ENCODE measurements around the gene HEATR3.

DNA sequence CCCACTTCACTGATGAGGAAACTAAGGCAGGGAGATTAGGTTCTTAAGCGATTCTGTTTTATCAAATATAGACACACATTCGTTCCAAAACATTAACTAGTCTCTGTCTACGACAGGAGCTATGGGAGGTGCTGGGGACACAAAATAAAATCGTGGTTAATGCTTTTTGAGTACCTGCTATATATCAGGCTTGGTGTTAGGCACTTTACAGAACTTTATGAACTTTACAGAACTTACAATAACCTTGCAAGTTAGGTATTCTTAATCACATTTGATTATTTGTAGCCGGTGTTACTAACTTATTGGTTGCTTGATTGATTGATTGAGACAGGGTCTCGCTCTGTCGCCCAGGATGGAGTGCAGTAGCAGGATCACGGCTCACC, 538 bp upstream of the HEATR3 start:
- no peak for TF ChIP-seq CREB1 (CRISPR knock-in tag; IDR thresholded peaks at IDR 0.05)
- TF ChIP-seq, protein P1, sequence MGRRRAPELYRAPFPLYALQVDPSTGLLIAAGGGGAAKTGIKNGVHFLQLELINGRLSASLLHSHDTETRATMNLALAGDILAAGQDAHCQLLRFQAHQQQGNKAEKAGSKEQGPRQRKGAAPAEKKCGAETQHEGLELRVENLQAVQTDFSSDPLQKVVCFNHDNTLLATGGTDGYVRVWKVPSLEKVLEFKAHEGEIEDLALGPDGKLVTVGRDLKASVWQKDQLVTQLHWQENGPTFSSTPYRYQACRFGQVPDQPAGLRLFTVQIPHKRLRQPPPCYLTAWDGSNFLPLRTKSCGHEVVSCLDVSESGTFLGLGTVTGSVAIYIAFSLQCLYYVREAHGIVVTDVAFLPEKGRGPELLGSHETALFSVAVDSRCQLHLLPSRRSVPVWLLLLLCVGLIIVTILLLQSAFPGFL (CRISPR knock-in tag; IDR thresholded peaks at IDR 0.05; ENCODE audit: borderline replicate concordance): no peak
- TF ChIP-seq ETV6 (CRISPR knock-in tag; IDR thresholded peaks at IDR 0.05): no peak
- TF ChIP-seq CREM (CRISPR knock-in tag; IDR thresholded peaks at IDR 0.05): no peak
- TF ChIP-seq, protein P2, sequence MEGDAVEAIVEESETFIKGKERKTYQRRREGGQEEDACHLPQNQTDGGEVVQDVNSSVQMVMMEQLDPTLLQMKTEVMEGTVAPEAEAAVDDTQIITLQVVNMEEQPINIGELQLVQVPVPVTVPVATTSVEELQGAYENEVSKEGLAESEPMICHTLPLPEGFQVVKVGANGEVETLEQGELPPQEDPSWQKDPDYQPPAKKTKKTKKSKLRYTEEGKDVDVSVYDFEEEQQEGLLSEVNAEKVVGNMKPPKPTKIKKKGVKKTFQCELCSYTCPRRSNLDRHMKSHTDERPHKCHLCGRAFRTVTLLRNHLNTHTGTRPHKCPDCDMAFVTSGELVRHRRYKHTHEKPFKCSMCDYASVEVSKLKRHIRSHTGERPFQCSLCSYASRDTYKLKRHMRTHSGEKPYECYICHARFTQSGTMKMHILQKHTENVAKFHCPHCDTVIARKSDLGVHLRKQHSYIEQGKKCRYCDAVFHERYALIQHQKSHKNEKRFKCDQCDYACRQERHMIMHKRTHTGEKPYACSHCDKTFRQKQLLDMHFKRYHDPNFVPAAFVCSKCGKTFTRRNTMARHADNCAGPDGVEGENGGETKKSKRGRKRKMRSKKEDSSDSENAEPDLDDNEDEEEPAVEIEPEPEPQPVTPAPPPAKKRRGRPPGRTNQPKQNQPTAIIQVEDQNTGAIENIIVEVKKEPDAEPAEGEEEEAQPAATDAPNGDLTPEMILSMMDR (IDR thresholded peaks at IDR 0.05): no peak
- TF ChIP-seq RELA (CRISPR knock-in tag; IDR thresholded peaks at IDR 0.05; ENCODE audit: borderline replicate concordance): no peak
- TF ChIP-seq, protein P3, sequence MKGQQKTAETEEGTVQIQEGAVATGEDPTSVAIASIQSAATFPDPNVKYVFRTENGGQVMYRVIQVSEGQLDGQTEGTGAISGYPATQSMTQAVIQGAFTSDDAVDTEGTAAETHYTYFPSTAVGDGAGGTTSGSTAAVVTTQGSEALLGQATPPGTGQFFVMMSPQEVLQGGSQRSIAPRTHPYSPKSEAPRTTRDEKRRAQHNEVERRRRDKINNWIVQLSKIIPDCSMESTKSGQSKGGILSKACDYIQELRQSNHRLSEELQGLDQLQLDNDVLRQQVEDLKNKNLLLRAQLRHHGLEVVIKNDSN (CRISPR knock-in tag; IDR thresholded peaks at IDR 0.05): no peak
- TF ChIP-seq CBFB (CRISPR knock-in tag; IDR thresholded peaks at IDR 0.05; ENCODE audit: low read depth): no peak
- TF ChIP-seq TP53 (CRISPR knock-in tag; IDR thresholded peaks at IDR 0.05): no peak
- no peak for TF ChIP-seq ZNF317 (CRISPR knock-in tag; IDR thresholded peaks at IDR 0.05; ENCODE audit: borderline replicate concordance, low read depth)
